HepG2 (cell line): Measurements from ENCODE around the gene PIGN. TPM values are rescaled to one million over a fixed set of nuclear protein-coding genes. Genes with fewer than 3 reads are reported as not detected.
A peak's percentile ranks its signal among the peaks of the same experiment; 100 is the strongest.

ENCODE experiments used
- BRCA1 ChIP-seq: sonication (generic); formaldehyde crosslinking; IDR thresholded peaks from 2 replicates; pipeline ENCODE4 v1.4.0; 2020; ENCODE audit warnings: missing genetic modification reagents
- DNMT3B ChIP-seq: conservative IDR thresholded peaks from 2 replicates; pipeline ENCODE4 v1.6.1; 2016; ENCODE audit warnings: missing biosample characterization, control low read depth
- DPF2 ChIP-seq: sonication (generic); formaldehyde crosslinking; IDR thresholded peaks from 2 replicates; pipeline ENCODE4 v1.4.0; 2020; ENCODE audit warnings: mild to moderate bottlenecking, low read depth, missing genetic modification reagents, borderline replicate concordance
- EHMT2 ChIP-seq: fragments of 200-600 bp; sonication (generic); IDR thresholded peaks from 2 replicates; pipeline ENCODE4 v1.7.0; 2017; ENCODE audit warnings: antibody characterized with exemption, low read depth, low read length, borderline replicate concordance
- ERF ChIP-seq: IDR thresholded peaks from 2 replicates; pipeline ENCODE4 v1.6.1; 2018; ENCODE audit warnings: missing biosample characterization, missing genetic modification reagents
- HMGXB4 ChIP-seq, 2 experiments: sonication (generic) in 1 of 2; formaldehyde crosslinking in 1 of 2; IDR thresholded peaks; 2 replicates each; pipeline versions ENCODE4 v1.4.0 to v1.6.1; 2018 to 2020; ENCODE audit warnings: missing genetic modification reagents in 2 of 2, borderline replicate concordance in 1 of 2, low read depth in 1 of 2, mild to moderate bottlenecking in 1 of 2, missing biosample characterization in 1 of 2
- IKZF5 ChIP-seq: IDR thresholded peaks from 2 replicates; pipeline ENCODE4 v1.6.1; 2018; ENCODE audit warnings: missing genetic modification reagents, mild to moderate bottlenecking, missing compliant biosample characterization
- MAZ ChIP-seq, 2 experiments: sonication (generic) in 1 of 2; formaldehyde crosslinking in 1 of 2; IDR thresholded peaks; 2 replicates each; pipeline versions ENCODE4 v1.5.0 to v1.6.1; 2012 to 2020; ENCODE audit warnings: low read depth in 2 of 2, mild to moderate bottlenecking in 2 of 2, borderline replicate concordance in 1 of 2, improper control_type of control experiment in 1 of 2, low read length in 1 of 2, missing genetic modification reagents in 1 of 2, moderate library complexity in 1 of 2
- NFE2 ChIP-seq: sonication (generic); formaldehyde crosslinking; IDR thresholded peaks from 2 replicates; pipeline ENCODE4 v1.4.0; 2020; ENCODE audit warnings: missing genetic modification reagents
- NFKBIZ ChIP-seq: IDR thresholded peaks from 2 replicates; pipeline ENCODE4 v1.6.1; 2018; ENCODE audit warnings: missing genetic modification reagents, missing compliant biosample characterization
- NR2F6 ChIP-seq, 2 experiments: IDR thresholded peaks; 2 replicates each; pipeline ENCODE4 v1.6.1; 2016; ENCODE audit warnings: antibody characterized with exemption in 1 of 2, mild to moderate bottlenecking in 1 of 2
- PITX1 ChIP-seq: sonication (generic); formaldehyde crosslinking; IDR thresholded peaks from 2 replicates; pipeline ENCODE4 v1.5.1; 2020; ENCODE audit warnings: mild to moderate bottlenecking, missing genetic modification reagents
- REPIN1 ChIP-seq: sonication (generic); formaldehyde crosslinking; IDR thresholded peaks from 2 replicates; pipeline ENCODE4 v1.8.0; 2022; ENCODE audit warnings: missing genetic modification reagents, low read depth, mild to moderate bottlenecking, borderline replicate concordance
- RNF2 ChIP-seq: fragments of 450-650 bp; conservative IDR thresholded peaks from 2 replicates; pipeline ENCODE4 v1.6.1; 2016; ENCODE audit warnings: low read depth
- SP5 ChIP-seq: IDR thresholded peaks from 2 replicates; pipeline ENCODE4 v1.6.1; 2016; ENCODE audit warnings: low read depth, borderline replicate concordance
- SRF ChIP-seq: IDR thresholded peaks from 2 replicates; pipeline ENCODE4 v1.6.1; 2011; ENCODE audit warnings: mild to moderate bottlenecking, low read depth, low read length, moderate library complexity
- TOPORS ChIP-seq: sonication (generic); formaldehyde crosslinking; IDR thresholded peaks from 2 replicates; pipeline ENCODE4 v1.8.0; 2023; ENCODE audit warnings: mild to moderate bottlenecking, missing genetic modification reagents
- TRIM24 ChIP-seq: sonication (generic); formaldehyde crosslinking; IDR thresholded peaks from 2 replicates; pipeline ENCODE4 v1.8.0; 2022; ENCODE audit warnings: mild to moderate bottlenecking, missing genetic modification reagents
- ZFP90 ChIP-seq: sonication (generic); formaldehyde crosslinking; IDR thresholded peaks from 2 replicates; pipeline ENCODE4 v1.8.0; 2022; ENCODE audit warnings: missing genetic modification reagents, mild to moderate bottlenecking, inconsistent platforms, borderline replicate concordance
- ZMYM4 ChIP-seq: sonication (generic); formaldehyde crosslinking; IDR thresholded peaks from 2 replicates; pipeline ENCODE4 v1.8.1; 2023; ENCODE audit warnings: mild to moderate bottlenecking, missing genetic modification reagents
- ZNF235 ChIP-seq: sonication (generic); formaldehyde crosslinking; IDR thresholded peaks from 2 replicates; pipeline ENCODE4 v1.8.1; 2023; ENCODE audit warnings: mild to moderate bottlenecking, missing genetic modification reagents, borderline replicate concordance
- ZNF775 ChIP-seq: sonication (generic); formaldehyde crosslinking; IDR thresholded peaks from 2 replicates; pipeline ENCODE4 v1.4.0; 2020; ENCODE audit warnings: missing genetic modification reagents, mild to moderate bottlenecking, moderate library complexity, borderline replicate concordance
- ZNF782 ChIP-seq: sonication (generic); formaldehyde crosslinking; IDR thresholded peaks from 2 replicates; pipeline ENCODE4 v1.4.0; 2020; ENCODE audit warnings: missing genetic modification reagents, mild to moderate bottlenecking, borderline replicate concordance
- polyA plus RNA-seq, 8 experiments: library from polyadenylated mRNA; depleted of rRNA in 3 of 8; stranded (reverse) in 7 of 8; unstranded in 1 of 8; fragments of >200 nt; fragmentation: Illumina TruSeq in 4 of 8; extraction: Trizol in 4 of 8; gene quantifications; 2 replicates each; pipeline versions ENCODE4 v1.2.1 to v1.2.3, GENCODE V29; 2011 to 2016; ENCODE audit warnings: low read depth in 4 of 8, missing spikeins in 1 of 8, mixed read lengths in 1 of 8; ENCODE audit not compliant: insufficient read depth in 1 of 8
- total RNA-seq, 5 experiments: library from RNA; depleted of rRNA; stranded (reverse); fragments of >200 nt; fragmentation: Illumina TruSeq; extraction: Trizol; gene quantifications; 2 replicates each; pipeline ENCODE4 v1.2.3, GENCODE V29; 2016; ENCODE audit warnings: low read depth in 1 of 5
- TF ChIP-seq, protein P1 (sequence below): sonication (generic); formaldehyde crosslinking; IDR thresholded peaks from 2 replicates; pipeline ENCODE4 v1.8.0; 2022; ENCODE audit warnings: missing genetic modification reagents, mild to moderate bottlenecking, moderate library complexity, borderline replicate concordance

PIGN gene
- total and polyA plus RNA-seq, 2 of the 13 experiments (the other 11 are each of a cell fraction or from before 2014, with no cell fraction given): 15.5 to 33.6 TPM

GRCh38 chr18:62186774-62187542 lies at the start of gene PIGN, which contains the start of gene RELCH (continued):
- TF ChIP-seq, protein P1, sequence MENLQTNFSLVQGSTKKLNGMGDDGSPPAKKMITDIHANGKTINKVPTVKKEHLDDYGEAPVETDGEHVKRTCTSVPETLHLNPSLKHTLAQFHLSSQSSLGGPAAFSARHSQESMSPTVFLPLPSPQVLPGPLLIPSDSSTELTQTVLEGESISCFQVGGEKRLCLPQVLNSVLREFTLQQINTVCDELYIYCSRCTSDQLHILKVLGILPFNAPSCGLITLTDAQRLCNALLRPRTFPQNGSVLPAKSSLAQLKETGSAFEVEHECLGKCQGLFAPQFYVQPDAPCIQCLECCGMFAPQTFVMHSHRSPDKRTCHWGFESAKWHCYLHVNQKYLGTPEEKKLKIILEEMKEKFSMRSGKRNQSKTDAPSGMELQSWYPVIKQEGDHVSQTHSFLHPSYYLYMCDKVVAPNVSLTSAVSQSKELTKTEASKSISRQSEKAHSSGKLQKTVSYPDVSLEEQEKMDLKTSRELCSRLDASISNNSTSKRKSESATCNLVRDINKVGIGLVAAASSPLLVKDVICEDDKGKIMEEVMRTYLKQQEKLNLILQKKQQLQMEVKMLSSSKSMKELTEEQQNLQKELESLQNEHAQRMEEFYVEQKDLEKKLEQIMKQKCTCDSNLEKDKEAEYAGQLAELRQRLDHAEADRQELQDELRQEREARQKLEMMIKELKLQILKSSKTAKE (CRISPR knock-in tag): no peak
- TF ChIP-seq REPIN1 (CRISPR knock-in tag) (no peak; the same call in none of the 2 replicates), NR2F6 (IDR thresholded peaks at IDR 0.05) (no peak), NR2F6 (CRISPR knock-in tag; IDR thresholded peaks at IDR 0.05) (no peak), DPF2 (CRISPR knock-in tag) (no peak), EHMT2 (no peak), DNMT3B (CRISPR knock-in tag) (no peak), IKZF5 (CRISPR knock-in tag) (no peak), ZMYM4 (peak; percentile 89), ZNF235 (CRISPR knock-in tag) (peak; percentile 66; the same call in 1 of the 2 replicates), RNF2 (no peak), SRF (no peak), ZNF782 (CRISPR knock-in tag) (no peak), BRCA1 (no peak), TOPORS (CRISPR knock-in tag) (peak; percentile 80), PITX1 (CRISPR knock-in tag) (peak; percentile 10; the same call in 1 of the 2 replicates), ERF (peak; percentile 28; the same call in 1 of the 2 replicates), TRIM24 (no peak), NFKBIZ (CRISPR knock-in tag) (no peak), HMGXB4 (CRISPR knock-in tag; IDR thresholded peaks at IDR 0.05; ENCODE audit: borderline replicate concordance in 1 of 2, low read depth in 1 of 2) (peak; percentile 5 to 18; a peak in 2 of 4 replicates), ZFP90 (CRISPR knock-in tag) (peak; percentile 50; the same call in 1 of the 2 replicates), NFE2 (no peak), SP5 (CRISPR knock-in tag) (peak; percentile 51; the same call in 1 of the 2 replicates), ZNF775 (CRISPR knock-in tag) (no peak), MAZ (IDR thresholded peaks at IDR 0.05; ENCODE audit: borderline replicate concordance, low read depth, low read length) (peak; percentile 53; the same call in 1 of the 2 replicates), MAZ (CRISPR knock-in tag; IDR thresholded peaks at IDR 0.05; ENCODE audit: low read depth) (peak; percentile 10; the same call in 1 of the 2 replicates)
